HG02885 (cell line): ENCODE data around the gene ZNF24.

Experiments used
- ATAC-seq: cut with Tn5 transposase; IDR thresholded peaks from one replicate; pipeline ENCODE4 v1.9.1; 2021; ENCODE audit warnings: mild to moderate bottlenecking; ENCODE audit not compliant: unreplicated experiment, poor library complexity

ZNF24 gene

DNA sequence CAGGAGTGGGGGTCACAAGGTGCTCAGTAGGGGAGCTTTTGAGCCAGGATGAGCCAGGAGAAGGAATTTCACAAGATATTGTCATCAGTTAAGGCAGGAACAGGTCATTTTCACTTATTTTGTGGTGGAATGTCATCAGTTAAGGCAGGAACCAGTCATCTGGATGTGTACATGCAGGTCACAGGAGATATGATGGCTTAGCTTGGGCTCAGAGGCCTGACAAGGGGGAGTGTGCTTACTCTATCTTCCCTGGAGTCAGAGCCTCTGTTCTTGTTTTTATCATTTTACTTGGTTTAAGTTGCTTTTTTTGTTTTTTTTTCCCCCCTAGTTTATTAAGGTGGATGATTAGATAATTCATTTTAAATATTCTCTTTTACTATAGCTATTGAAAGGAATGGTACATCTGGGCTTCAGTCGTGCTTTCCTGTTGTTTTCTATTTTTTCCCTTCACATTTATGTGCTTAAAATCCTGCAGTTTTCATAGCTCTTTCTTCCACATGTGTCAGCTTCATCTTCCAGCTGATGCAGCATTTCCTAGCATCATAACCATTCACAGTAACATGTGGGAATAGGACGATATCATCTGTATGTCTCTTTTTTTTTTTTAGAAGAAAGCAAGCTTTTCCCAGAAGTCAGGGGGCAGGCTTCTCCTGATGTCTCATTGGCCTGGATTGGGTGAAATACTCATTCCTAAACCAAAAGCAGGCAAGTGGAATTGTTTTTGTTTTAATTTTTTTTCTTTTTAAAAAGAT lies 17.5 kb upstream of the ZNF24 start:
- no peak for ATAC-seq

- peak; percentile 99 for ATAC-seq
Measured at GRCh38 chr18:35355140-35355618, 11.0 kb upstream of the ZNF24 start.

- ATAC-seq, result no peak
Measured at GRCh38 chr18:35352778-35353177, 8.6 kb upstream of the ZNF24 start.

DNA sequence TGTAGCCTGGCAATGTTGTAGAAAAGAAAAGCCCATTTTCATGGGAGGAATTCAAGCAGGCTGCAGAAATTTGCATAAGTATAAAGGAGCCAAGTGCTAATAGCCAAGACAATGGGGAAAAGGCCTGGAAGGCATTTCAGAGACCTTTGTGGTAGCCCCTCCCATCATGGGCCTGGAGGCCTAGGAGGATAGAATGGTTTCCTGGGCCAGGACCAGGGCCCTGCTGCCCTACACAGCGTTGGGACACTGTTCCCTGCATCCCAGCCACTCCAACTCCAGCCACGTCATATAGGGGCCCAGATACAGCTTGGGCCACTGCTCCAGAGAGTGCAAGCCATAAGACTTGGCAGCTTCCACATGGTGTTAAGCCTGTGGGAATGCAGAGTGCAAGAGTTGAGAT lies 8.1 kb upstream of the ZNF24 start:
- no peak for ATAC-seq

GRCh38 chr18:35348001-35348400 lies 3.8 kb upstream of the ZNF24 start:
- ATAC-seq, result no peak

DNA sequence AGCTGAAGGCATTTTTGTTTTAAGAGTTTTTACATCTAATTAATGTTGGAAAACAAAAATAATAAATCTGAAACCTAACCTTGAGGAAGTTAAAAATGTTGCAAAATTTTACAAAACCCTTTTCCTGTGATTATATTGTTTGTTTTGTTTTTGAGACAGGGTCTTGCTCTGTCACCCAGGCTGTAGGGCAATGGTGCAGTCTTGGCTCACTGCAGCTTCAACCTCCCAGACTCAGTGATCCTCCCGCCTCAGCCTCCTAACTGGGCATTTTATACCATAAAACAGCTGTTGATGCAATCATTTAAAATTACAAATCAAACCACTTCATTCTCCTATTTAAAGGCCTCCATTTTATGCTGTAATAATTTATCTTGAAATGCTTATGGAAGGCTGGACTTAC lies 1.7 kb upstream of the ZNF24 start:
- ATAC-seq, result no peak

DNA sequence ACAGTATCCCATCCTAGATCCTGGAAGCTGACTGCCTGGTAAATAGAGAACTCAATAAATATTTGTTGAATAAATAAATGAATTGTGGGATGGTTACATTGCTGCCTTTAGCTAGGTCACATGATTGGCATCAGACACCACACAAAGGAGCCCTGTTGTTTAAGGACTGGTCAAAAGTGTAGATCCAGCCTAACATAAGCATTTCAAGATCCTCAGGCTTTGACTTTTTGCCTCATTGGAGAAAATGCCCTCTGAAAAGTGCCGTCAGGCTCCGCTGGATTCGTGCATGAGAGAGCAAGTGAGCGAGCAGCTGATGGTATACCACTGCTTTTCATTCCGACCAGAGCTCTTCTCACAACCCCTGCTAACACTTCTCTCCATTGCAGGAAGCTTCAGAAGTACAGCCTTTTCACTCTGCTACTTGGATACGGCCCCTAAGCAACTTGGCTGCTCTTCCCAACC lies 1.3 kb upstream of the ZNF24 start:
- ATAC-seq, result no peak

DNA sequence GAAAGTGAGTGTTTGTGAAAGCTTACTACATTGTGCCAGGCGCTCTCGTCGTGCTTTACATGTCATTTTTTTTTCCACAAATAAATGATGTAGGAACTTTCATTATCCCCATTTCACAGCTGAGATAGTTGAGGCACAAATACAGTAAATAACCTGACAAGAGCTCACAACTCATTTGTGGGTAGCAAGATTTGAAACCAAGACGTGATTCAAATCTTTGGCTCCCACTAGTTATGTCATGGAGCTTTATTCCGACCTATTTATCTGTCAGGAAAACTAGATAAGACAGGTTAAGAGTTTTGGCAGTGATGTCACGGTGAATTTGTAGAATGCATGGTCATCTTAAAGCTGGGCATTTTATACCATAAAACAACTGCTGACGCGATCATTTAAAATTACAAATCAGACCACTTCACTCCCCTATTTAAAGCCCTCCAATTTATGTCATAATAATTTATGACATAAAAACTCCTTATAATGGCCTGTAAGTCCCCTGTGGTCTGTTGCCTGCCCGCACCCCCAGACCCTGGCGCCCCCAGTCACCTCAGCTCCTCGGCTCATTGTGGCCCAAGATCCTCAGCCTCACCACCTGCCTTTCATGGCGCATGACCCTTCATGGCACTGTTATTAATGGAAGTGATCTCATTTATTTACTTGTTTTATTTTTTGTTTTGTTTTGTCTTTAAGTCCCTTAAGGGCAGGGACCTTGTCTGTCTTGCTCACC lies 678 bp upstream of the ZNF24 start:
- no peak for ATAC-seq

DNA sequence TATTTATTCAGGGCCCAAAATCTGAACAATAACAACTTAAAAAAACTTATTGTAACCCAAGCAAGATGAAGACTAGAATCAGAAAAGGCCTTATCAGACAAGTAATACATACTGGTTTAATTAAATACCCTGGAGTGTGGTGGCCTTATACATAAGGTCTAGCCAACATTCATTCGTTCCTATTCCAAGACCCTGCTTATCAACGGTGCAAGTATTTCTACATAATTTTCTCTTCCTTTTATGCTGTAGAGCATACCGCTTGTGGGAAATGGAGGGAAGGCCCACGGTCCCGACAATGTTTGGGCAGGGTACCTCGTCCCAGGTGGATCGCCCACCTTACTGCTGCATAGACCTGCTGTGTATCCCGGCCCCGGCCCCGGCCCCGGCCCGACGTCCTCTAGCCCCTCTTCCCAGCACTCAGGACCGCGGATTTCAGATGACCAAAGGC lies 708 bp downstream of the ZNF24 start:
- ATAC-seq, result peak; percentile 0

DNA sequence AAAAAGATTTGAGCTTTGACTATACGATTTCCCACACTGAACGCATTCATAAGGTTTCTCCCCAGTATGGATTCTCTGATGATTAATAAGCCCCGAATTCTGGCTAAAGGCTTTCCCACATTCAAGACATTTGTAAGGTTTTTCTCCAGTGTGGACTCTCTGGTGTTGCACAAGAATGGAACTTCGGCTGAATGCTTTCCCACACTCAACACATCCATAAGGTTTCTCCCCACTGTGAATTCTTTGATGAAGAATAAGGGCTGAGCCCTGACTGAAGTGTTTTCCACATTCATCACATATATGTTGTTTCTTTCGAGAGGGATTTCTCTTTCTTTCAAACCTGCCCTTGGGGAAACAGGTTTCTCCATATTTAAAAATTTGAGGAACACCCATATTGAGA lies 6.9 kb downstream of the ZNF24 start:
- no peak for ATAC-seq

- no peak for ATAC-seq
Measured at GRCh38 chr18:35335866-35336265, 8.4 kb downstream of the ZNF24 start.

GRCh38 chr18:35334821-35335220 lies 9.4 kb downstream of the ZNF24 start:
- ATAC-seq, result no peak

DNA sequence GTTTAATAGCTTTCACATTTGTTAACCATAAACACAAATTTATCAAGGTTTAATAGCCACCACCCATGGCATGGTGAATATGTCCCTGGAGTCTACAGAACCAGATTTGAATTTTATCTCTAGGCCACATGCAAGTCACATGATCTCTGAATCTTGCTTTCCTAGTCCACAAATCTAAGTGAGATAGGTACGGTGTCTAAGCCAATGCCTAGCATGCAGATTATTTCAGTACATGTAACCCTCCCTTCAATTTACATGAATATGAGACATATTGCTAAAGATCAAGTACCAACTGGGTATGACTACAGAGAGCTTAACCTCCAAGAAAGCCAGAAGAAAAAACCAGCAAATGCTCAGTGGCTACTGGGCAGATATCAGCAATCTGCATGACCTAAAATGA lies 10.0 kb downstream of the ZNF24 start:
- ATAC-seq, result no peak

- ATAC-seq, result no peak
Measured at GRCh38 chr18:35331367-35332087, 12.7 kb downstream of the ZNF24 start.

- no peak for ATAC-seq
Measured at GRCh38 chr18:35328868-35329267, 15.4 kb downstream of the ZNF24 start.

GRCh38 chr18:35326695-35327387 lies 17.4 kb downstream of the ZNF24 start:
- no peak for ATAC-seq

- no peak for ATAC-seq
Measured at GRCh38 chr18:35324926-35325655, 19.1 kb downstream of the ZNF24 start.

DNA sequence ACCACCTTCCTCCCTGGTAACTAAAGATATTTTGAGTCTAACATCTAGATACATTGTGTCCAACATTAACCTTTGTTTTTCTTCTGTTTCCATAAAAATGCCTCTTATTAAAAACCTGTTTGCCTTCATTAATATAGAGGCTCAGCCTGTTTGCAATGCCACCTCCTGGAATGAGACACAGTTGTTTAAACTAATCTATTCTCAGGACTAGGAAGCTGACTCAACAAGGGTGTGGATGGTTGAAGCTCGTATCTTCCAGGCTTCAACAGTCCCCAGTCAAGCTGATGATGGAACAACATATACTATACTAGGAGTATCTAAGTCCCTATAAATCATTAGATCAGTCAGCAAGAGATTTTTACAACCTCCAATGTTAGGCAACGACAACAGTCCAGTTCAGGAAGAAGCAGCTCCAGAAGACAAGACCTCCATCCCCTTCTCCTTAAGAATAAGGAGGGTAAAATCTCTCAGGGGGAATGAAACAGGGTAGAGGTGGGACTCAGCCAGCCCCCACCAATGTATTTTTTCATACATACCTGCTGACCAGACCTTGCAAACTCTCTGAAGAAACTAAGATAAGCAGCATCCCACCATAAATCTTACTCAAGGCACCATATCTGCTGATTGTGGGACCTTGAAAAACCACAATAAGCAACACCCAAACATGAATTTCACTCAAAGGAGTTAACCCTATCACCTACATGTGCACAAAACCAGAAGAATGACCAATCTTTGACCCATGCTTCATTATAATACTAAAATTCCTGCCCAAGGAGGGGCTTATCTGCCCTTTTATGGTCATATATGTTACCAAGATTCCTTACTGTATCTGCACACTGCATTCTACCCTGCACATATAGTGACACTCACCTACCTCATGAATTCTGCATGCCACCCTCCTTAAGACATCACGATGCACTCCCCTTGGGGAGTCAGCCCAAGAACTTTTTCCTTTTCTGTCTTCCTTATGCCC lies 21.4 kb downstream of the ZNF24 start:
- no peak for ATAC-seq

GRCh38 chr18:35311496-35311895 lies 32.7 kb downstream of the ZNF24 start:
- no peak for ATAC-seq
